GM21381 (cell line): ENCODE measurements around the gene TUBGCP4.

Experiments used
- ATAC-seq: cut with Tn5 transposase; IDR thresholded peaks from one replicate; pipeline ENCODE4 v1.9.1; 2021; ENCODE audit warnings: mild to moderate bottlenecking, moderate library complexity; ENCODE audit not compliant: unreplicated experiment

TUBGCP4 gene

DNA sequence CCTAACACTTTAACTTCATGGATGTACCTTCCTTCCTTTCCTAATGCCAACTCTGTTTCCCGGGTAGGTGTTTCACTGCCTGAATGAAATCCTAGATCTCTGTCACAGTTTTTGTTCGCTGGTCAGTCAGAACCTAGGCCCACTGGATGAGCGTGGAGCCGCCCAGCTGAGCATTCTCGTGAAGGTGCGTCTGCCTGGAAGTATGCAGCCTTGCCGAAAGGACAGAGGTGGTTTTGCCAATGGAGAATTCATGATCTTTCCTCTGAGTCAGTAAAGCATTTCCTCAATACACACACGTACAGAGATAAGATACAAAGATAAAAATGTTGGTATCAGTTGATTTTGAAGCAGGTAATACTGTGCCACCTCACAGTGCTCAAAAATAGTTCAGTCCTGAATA, 32.7 kb downstream of the TUBGCP4 start:
- ATAC-seq, result no peak

DNA sequence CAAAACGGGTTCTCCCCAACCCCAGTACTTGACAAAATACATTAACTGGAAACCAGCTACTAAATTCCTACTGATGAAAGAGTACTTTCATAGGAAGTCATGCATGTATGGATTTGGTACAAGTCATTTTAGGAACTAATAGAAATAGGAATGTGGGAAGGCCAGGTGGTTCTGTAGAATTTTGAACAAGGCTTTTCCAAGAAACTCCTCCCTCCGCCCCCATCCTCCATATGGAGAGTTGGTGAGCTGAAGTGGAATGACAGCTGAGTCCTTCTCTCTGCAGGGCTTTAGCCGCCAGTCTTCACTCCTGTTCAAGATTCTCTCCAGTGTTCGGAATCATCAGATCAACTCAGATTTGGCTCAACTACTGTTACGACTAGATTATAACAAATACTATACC, 33.2 kb downstream of the TUBGCP4 start:
- no peak for ATAC-seq

GRCh38 chr15:43406189-43406588, 35.3 kb downstream of the TUBGCP4 start:
- ATAC-seq, result no peak

DNA sequence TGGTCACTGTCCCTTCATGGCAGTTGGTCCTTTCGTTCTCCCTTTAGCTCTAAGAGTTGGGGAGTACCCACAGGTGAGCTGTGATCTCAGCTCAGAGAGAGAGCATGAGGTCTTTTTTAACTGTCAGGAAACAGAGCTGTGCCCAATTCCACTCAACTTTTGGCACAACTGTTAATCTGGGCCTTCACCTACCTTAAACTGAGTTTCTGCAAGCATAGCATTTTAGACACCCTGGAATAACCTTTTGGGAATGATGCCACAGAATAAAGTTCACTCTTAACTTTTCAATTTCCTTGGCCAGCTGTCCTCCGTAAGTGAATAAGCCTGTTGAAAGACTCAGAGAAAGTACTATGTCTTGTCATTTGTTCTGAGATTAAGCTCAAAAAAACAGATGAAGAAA, 35.9 kb downstream of the TUBGCP4 start:
- no peak for ATAC-seq

DNA sequence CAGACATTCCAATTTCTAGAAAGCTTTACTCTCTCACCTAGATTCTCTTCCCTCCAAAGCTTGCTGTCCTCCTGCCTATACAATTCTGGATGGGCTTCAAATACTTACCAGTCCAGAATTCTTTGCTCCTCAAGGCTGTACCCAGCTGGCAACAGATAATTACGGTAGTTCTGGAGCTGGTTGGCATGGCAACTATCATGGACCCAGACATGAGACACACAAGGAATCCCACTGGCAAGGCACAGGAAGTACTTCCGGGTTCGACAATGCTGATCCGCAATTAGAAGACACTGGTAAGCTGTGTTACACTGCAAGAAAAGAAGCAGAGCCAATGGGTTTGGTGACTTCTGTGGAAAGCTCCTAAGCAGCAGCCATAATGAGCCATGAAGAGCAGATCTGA, 37.9 kb downstream of the TUBGCP4 start:
- no peak for ATAC-seq

DNA sequence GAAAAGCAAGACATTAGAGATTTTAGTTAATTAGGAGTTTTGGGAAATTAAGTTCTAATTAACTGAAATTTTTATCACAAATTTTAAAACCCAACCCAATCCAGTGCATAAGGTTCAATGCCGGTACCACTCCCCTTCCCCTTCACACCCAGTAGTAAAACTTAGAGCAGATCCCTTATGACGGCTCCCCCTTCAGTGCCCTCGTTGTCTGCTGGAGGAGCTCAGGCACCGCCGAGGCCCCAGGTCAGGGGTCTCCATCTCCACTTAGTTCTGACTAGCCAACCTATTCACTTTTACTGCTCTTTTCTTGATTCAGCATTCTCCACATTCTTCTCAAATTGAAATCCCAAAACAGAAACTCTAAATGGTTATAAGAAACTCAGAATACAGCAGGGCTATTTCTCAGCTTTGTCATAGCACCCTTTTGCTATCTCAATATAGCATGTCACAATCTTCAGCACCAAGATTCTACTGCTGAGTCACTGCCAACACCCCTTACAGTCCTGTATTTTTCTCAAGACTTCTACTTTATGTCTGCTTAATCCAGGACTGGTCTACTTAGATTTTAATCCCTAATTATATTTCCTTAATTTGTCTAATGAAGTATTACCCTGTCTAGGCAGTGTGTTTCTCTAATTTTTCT, 39.8 kb downstream of the TUBGCP4 start:
- ATAC-seq, result no peak

DNA sequence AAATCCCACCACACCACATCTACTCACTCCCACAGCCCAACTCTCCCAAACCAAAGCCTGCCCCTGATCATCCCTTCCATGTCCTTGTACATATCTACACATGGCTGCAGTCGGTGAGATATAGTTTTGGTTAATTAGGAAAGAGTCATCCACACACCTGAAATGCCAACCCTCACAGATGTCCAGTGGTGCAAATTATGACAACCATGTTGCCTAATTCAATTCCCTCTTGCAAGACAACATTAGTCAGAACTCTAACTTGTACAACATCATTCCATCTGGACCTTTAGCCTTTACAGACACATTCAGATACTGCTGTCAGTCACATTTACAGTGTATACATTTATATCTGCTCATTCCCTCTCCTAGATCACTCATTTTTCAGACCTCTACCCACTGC, 41.2 kb downstream of the TUBGCP4 start:
- no peak for ATAC-seq

DNA sequence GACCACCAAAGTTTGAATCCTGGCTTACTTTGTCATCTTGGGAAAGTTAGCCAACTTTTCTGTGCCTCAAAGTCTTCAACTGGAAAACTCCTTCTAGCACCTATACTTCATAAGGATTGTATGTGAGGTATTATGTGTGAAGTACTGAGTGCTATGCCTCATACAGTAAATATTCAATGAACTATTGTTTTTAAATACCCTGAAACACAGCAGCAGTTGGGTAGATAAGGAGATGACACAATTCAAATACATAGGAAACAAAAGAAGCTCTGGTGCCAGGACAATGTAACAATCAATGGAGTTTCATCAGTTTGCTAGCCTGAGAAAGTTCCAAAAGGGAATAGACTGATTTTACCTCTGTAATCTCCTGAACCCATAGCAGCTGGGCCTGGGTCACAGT, 43.3 kb downstream of the TUBGCP4 start:
- ATAC-seq, result no peak

- ATAC-seq, result no peak
These were observed 49.5 kb downstream of the TUBGCP4 start for GRCh38 chr15:43420435-43420834.

- ATAC-seq, result no peak
These were observed 50.0 kb downstream of the TUBGCP4 start for GRCh38 chr15:43420876-43421275.

DNA sequence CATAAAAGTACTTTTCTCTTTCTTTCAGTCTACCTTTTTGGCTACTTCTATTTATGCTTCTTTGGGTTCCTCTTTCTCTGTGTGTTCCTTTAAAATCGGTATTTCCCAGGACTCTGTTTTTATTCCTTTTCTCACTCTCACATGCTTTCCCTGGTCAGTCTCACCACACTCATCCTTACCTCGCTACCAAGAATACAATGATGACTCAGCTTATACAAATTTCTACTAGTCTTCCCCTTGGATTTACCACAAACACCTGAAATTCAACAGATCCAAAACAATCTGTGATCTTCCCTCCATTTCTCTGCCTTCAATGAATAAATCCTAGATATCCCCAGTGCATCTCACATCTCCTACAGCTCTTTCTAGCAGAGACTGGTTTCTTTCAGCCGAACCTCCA, 52.9 kb downstream of the TUBGCP4 start:
- no peak for ATAC-seq

- ATAC-seq, result no peak
These were observed 58.8 kb downstream of the TUBGCP4 start for GRCh38 chr15:43429687-43430086.

GRCh38 chr15:43433165-43433564, 62.3 kb downstream of the TUBGCP4 start:
- no peak for ATAC-seq

GRCh38 chr15:43433661-43434303, 62.9 kb downstream of the TUBGCP4 start:
- no peak for ATAC-seq

GRCh38 chr15:43434446-43434845, 63.5 kb downstream of the TUBGCP4 start:
- no peak for ATAC-seq

- no peak for ATAC-seq
These were observed 65.5 kb downstream of the TUBGCP4 start for GRCh38 chr15:43436395-43436794.

- ATAC-seq, result no peak
These were observed 68.4 kb downstream of the TUBGCP4 start for GRCh38 chr15:43439268-43439667.

GRCh38 chr15:43440721-43441281, 69.9 kb downstream of the TUBGCP4 start:
- ATAC-seq, result peak; percentile 54

DNA sequence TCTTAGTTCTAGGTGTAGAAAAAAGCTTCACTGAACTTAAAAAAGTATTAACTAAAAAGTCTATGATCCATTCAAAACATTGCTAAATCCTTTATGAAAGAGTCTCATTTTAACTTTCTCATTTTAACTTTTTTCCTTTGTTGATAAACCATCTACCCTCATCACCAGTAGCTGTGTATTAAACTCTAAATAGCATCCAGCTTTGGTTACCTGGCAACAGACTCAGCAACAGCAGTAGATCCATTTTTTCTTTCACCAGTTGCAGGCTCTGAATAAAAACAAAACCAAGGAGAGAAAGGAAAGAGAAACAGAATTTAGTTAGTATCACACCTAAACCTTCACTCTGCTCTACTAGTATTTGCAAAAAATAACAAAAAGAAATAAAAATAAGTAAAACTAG, 70.4 kb downstream of the TUBGCP4 start:
- no peak for ATAC-seq

- ATAC-seq, result no peak
These were observed 75.4 kb downstream of the TUBGCP4 start for GRCh38 chr15:43446344-43446743.

GRCh38 chr15:43449981-43450380, 79.1 kb downstream of the TUBGCP4 start:
- ATAC-seq, result no peak
